Dermis microvascular lymphatic vessel endothelial cell (primary cell): ENCODE measurements around the gene GALR1. TPM values are rescaled to one million over a fixed set of nuclear protein-coding genes. Genes with fewer than 3 reads are reported as not detected.
"Not testable (repeated sequence)": the region's sequence is repeated elsewhere in the genome, so short reads cannot be mapped to it uniquely, and the experiment has no call there.

Experiments
- DNase-seq, 2 donors: peaks; one replicate each; pipeline versions ENCODE4 v3.0.0 to v3.0.0-alpha.2; 2010; ENCODE audit warnings: low read depth in 2 of 2
- total RNA-seq: library from RNA; depleted of rRNA; stranded (reverse); fragments of >200 nt; gene quantifications from 2 replicates; pipeline ENCODE4 v1.2.1, GENCODE V29; 2014

Gene GALR1
- total RNA-seq, 1 donor from 2014 or later = not detected

DNA sequence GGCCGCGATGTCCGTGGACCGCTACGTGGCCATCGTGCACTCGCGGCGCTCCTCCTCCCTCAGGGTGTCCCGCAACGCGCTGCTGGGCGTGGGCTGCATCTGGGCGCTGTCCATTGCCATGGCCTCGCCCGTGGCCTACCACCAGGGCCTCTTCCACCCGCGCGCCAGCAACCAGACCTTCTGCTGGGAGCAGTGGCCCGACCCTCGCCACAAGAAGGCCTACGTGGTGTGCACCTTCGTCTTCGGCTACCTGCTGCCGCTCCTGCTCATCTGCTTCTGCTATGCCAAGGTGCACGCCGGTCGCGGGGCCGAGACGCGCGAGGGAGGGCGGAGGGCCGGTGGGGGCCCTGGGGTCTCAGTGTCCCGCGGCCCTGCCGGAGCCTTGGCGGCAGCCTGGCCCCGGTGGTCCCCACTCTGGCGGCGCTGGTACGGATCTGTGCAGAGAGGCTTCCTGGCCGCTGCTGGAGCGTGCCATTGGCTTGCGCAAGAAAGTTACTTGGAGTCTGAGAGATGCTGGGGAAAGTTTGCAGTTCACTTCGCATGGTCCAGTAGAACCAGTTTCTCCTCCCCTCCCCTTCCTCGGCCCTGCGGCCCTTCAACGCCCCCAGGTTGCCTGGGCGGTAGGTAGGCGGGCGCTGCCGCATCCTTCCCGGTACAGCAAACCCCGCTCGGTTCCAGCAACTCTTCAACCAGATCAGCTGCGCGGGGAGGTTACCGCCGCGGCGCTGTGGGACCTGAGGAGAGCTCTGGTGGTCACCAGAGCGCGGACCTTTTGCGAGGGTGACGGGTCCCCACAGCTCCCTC lies 1.5 kb downstream of the GALR1 start:
- no peak for DNase-seq

DNA sequence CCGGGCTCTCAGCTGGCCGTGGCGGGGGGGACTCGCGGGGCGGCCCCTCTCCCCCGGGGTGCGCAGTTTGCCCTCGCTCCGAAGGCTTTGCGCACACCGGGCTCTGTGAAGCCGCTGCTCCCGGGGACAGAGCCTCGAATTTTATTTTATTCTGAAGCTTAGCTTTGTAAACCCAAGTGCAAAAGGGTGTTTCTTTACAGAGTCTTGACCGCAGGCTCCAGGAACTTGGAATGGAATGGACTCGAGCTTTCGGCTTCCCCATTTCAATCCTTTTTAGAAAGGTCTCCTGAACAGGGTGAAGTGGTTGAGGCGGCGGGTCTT lies 2.0 kb downstream of the GALR1 start:
- no peak for DNase-seq

DNA sequence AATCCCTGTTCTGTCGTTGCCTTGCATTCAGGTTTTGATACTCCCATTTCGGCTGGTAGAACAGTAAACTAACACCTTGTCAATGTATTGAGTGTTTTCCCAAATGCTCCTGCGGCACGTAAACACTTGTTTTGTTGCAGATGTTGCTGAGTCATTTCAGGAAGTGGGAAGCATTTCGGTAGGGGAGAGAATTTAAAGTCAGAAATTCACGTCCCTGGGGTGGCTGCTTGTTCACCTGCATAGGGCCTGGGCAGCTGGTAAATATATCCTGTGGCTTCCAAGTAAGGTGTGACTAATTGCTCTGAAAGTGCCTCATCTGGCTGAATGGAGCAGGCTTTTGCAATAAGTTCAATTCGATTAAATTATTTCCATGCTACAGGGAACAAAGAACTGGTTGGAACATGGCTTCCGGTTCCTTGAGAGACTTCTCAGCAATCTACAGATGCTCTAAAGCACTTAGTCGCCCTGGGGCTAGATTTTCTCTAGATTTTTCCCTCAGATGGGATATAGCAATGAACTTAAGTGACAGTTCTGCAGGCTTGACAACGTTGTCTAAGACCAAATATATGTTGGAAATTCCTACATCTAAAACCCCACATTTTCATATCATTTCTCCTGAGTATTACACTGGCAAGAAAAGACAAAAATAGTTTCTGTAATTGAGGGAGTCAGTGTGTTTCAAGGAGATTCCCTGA lies 5.2 kb downstream of the GALR1 start:
- DNase-seq = no peak

DNA sequence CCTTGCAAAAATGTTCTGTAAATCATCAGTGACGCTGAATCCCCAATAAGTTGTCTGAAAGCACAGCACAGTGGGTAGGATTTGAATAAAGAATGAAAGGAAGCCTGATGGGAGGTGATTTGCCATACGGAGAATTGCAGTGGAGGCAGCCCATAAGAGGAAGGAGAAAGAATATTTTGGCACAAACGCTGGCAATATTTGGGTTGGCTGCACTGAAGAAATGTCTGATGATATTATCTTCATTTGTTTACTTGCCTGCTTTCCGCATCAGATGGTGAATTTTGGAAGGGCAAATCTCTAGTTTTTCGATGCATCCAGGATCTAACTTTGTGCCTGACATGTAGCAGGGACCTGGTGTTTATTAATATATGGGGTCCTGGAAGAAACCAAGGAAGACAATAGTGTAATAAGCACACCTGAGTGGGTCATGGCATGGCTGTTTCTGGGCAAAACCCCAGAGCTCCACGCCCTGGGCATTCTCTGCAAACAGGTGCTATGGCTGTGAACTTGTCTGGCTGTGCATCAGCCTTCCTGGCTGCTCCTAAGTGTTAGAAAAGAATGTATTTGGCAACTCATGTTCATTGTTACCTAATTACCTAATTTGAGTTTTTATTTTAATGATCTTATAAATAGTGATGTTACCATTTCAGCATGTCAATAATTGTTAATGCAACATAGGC lies 5.9 kb downstream of the GALR1 start:
- no peak for DNase-seq

DNA sequence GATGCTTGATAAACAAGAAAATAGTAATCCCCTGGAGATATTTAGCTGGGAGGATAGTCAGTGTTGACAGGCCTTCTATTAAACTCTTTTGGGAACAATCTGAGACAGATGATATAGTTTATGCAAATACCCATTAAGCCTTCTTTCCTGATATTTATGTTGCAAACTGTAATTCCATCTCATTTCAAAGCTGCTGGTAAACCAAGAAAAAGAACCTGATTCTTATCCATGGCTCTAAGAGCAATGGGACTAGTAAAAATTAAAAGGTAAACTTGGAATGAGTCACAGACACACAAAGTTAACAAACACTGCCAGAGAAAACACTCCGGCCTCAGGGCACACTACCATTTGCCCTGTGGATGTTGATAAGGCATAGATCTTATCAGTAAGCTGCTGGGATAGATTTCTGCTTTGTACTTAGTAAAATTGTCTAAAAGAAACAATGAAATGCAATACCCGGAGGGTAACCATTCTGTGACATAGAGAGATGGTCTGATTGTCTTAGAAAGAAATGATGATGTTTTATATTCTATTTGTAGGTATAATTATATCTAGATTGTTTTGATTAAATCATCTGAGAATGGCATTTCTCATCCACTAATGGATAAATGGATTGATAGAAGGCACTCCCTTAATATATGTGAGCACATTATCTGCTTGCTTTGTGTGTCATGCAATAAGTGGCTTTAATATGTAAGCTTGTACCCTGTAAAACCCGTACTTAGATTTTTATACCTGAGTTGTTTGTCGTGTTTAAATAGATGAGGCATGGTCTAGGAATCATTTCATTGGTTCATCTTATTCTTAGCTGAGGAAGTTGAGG lies 13.2 kb downstream of the GALR1 start:
- DNase-seq = no peak

DNA sequence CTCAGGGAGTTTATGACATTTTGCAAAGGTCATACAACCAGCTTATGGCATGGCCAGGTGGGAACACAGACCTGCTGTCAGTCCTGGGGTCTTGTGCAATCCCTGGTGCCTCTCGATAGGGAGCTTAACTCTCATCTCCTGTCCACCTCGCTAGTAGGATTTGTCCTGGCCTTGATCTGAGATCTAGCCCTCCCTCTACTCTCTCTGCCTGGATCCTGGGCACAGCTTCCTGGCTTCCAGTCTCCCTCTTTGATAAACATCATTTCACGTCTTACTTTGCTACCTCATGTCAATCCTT lies 13.8 kb downstream of the GALR1 start:
- DNase-seq = no peak

DNA sequence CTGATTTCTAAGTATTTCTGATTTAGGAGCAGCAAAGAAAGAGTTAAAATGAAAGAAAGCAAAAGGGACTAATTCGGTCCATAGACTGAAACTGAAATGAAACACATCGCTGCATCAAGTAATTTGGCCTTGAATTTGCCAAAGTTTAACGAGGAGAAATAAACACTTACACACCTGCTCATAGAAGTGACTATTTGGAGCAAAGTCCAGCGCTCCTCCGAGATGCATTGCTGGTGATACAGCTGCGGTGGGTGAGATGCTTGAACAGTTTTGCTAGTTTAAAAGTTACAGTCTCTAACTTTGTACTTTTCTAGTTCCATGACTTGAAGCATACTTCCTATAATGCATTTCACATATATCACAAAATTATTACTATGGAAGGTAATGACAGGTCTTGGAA lies 18.3 kb downstream of the GALR1 start:
- DNase-seq = no peak

DNA sequence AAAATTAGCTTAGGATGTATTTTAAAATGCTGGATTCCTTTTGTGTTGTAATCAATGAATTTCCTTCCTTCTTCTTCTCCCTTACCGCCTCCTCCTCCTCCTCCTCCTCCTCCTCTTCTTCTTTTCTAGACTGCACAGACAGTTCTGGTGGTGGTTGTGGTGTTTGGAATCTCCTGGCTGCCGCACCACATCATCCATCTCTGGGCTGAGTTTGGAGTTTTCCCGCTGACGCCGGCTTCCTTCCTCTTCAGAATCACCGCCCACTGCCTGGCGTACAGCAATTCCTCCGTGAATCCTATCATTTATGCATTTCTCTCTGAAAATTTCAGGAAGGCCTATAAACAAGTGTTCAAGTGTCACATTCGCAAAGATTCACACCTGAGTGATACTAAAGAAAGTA lies 18.8 kb downstream of the GALR1 start:
- no peak for DNase-seq

DNA sequence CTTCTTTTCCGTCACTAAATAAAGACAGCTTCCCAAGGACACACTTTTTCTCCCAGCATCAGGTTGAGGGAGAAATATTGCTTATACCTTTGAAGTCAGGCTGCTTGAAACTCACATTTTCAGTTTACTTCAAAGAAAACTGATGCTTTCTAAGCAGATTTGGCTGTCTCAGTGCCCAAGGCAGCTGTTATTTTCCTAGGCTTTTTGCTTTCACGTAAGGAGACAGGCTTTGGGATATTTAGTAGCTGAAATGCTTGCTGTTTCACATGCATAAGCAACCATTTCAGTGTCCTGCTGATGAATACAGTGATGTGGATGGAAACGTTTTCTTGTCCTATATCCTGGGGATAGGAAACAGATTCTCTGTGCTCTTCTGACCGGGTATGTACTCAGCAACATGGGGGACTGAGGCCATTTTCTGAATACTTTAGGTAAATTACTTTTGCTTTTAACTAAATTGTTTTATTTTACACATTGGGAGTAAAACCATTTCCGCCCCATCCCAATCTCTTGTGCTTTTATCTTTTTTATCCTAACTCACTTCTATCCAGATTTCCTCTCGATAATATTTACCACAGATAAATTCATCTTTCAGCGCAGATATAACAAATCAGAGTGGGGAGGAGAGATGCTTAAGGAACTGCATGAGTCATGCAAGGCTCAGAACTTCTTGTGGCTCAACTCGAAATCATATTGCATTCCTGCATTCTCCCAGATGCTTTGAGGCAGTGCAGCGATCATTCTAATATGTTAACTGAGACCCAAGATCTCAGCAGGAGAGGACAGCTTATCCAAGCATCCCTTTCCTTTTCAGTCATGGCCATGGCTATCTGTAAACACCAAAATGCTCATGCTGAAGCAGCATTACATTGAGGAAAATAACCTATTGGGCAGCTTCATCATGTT lies 22.2 kb downstream of the GALR1 start:
- DNase-seq = no peak

DNA sequence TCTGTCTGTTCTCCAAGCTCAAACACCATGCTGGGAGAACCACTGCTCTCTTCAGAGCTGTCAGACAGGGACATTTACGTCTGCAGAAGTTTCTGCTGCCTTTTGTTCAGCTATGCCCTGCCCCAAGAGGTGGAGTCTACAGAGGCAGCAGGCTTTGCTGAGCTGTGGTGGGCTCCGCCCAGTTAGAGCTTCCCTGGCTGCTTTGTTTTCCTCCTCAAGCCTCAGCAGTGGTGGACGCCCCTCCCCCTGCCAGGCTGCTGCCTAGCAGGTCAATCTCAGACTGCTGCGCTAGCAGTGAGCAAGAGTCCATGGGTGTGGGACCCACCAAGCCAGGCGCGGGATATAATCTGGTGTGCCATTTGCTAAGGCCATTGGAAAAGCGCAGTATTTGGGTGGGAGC lies 41.2 kb downstream of the GALR1 start:
- DNase-seq = not testable (repeated sequence)

DNA sequence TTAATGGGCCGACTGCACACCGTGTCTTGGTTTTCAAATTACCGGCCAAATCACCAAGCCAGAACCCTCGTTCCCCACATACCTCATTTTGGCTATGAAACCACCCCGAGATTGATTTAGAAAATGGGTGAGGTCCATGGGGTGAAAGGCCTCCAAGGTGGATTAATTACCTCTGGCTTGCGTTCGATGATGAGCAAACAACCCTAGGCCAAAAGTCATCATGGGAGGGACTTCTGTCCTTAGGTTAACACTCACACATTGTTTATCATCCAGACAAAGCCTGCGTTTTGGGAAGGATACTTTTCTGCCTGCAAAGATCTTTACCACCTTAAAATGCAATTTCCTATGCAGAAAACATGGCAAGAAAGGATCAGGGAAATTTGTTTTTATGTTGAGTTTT lies 48.5 kb downstream of the GALR1 start:
- DNase-seq = no peak

DNA sequence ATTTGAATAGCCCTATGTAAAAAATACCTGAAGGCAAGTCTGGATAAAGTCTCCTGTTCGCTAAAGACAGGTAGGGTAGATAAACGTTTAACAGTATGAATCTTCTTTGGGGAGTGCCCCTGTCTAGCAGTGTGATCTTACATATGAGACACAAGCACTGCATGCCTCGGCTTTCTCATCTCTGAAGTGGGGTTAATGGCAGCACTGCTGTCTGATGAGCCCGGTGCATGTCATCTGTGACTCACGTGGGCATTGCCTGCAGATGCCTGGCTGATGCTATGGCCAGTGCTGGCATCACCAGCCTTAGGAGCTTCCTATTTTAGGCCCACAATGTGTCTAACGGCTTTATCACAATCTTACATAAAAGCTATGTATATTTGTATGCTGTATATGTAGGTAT lies 50.1 kb downstream of the GALR1 start:
- no peak for DNase-seq

DNA sequence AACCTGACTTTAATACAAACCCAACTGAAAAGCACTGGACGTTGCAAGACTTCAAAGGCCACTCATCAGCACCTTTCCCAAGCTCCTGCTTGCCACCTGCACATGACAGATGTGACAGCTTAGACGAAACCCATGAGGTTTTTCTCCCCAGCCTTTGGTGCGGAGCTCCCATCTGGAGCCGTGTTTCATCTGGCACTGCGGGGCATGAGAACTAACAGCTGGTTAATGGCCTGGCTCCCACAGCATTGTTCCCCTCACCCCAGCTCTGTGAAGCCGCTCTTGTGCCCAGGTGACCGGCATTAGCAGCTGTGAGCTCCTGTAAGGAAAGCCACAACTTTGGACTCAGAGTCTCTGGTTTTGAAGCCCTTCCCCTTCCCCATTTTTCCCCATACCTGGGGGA lies 50.9 kb downstream of the GALR1 start:
- no peak for DNase-seq

DNA sequence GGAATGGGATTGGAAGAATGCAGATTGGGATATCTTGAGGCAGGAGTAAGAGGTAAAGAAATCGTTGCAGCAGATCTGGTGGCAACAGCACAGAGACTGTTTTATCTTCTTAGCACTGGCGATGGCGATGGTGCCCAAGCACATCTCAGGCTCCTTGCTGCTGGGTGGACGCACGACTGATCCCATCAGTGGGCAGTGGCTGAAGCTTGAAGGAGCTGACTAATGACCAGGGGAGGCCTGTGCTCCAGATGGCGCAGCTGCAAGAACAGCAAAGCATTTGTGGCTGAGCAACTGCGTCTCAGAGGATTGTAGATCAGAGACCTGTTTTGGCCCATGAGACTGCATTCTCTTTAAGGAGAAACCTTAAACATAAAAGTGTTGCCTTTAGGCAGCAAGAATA lies 54.6 kb downstream of the GALR1 start:
- DNase-seq = no peak

DNA sequence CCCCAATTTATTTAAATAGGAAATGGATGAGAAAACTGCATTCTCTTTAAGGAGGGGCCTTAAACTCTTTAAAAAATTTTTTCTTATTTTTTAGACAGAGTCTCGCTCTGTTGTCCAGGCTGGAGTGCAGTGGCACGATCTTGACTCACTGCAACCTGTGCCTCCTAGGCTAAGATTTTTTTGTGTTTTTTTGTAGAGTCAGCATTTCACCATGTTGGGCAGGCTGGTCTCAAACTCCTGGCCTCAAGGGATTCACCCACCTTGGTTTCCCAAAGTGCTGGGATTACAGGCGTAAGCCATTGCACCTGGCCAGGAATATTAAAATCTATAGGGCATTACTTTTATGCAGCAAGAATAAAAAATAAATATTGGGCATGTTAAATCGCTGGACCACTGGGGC lies 56.0 kb downstream of the GALR1 start:
- DNase-seq = no peak

DNA sequence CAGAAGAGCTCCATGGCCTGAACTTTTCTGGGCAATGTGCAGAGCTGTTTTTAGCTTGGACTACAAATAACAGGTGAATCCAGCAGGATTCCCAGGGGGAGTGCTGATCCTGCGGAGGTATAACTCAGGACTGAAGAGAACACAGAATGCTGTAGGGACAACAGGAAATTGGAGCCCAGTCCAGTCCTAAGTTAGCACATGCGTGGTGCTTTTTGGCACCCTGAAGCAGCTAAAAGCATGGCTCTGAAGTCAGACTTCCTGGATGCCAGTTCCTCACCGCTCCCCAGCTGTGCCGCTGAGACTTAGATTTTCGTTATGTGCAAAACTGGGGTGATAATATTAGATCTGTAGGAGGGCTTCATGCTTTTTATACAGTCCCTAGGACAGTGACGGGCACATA lies 58.6 kb downstream of the GALR1 start:
- no peak for DNase-seq

DNA sequence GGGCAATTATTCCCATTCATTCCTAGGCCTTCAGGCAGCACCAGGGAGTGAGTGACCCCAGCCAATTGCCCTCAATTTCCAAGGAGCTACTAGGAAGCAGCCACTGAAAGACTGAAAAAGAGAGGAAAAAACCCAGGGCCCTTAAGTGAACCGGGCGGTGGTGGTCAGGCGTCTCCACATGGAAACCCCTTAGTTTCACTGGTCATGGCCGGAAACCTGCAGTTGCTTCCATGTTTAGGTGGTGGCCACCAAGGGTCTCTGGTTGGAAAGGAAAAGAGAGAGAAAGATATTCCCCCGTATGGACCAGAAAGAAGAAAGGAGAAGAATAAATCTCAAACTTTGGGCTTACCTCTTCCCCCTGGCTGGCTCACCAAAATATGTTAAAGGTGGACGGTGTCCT lies 64.9 kb downstream of the GALR1 start:
- DNase-seq = no peak

DNA sequence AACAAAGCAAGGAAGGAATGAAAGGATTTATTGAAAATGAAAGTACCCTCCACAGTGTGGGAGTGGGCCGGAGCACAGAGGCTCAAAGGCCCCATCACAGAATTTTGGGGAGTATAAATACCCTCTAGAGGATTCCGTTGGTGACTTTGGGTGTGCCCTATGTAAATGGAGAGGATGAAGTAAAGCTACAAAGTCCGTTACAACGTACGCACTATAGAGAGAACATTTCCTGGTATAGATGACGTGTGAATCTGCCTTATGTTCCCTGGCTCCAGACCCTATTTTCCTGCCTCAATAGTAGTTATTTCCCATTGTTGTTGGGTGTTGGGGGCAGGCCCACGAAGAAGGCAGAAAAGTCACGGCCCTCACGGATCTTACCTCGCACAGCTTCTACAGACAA lies 65.3 kb downstream of the GALR1 start:
- no peak for DNase-seq

DNA sequence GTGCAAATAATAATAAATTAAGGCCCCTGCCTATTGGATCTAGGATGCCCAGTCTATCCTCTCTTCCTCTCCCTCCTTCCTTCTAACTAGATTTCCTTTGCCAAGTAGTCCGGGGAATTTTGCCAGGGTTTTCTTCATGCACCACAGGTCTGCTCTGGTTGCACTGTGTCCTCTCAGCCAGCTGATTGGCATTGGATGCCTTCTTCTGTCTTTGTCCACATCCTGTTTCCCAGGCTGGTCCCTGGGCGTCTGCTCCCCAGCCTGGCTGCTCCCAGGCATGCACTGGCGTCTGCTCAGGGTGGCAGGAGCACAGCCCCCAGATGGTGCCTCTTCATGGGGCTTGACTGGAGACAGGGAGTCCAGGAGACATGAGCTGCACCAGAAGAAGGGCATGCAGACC lies 66.4 kb downstream of the GALR1 start:
- no peak for DNase-seq

DNA sequence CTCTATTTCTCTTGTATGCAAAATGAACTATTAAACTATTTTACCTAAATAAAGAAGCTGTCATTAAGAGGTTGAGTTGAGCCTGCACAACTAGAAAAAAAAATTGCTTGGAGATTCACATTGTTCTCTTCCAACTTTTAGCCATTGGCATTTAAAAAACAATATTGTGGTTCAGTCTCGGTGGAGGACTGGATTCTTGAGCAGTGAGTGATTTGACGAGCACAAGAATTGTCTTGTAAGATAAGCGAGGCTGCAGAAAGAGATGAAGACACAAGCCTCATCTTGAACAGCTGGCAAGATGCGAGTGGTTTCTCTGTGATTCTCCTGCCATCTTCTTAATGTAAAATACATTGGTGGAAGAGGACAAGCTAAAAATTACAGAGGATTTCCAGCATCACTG lies 67.0 kb downstream of the GALR1 start:
- no peak for DNase-seq

DNA sequence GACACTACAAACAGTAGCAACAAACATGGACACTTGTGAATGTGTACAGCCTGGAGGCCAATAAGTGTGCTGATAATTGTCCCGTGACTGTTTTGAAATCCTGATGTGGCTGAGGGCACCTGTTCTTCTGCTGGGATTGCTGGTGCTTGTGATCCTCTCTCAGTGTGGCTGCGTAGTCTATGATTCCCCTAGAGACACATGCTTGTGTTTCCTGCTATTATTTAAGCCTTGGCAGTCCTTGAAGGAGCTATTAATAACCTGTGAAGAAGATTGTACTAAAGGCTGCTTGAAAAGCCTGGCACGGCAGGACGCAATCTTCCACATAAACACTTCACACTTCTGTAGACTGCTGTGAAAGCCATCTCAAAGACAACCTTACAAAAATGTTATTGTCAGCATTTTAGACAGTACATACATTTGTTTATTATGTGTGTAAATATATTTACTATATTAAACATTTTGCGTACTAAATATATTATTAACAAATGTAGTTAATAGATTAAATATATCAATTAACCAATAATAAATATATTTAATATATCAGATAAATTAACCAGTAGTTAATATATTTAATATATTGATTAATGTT lies 71.4 kb downstream of the GALR1 start:
- no peak for DNase-seq
